Activated CD8-positive, alpha-beta T cell treated with anti-CD3 and anti-CD28 coated beads for 36 hours (primary cell): Measurements from ENCODE around the gene GSK3B. TPM values are rescaled to one million over a fixed set of nuclear protein-coding genes. Genes with fewer than 3 reads are reported as not detected.

ENCODE experiments used
- ATAC-seq: fragments of 200-7000 bp; cut with Tn5 transposase; one replicate; pipeline ENCODE4 v1.10.0; 2021; ENCODE audit warnings: mild to moderate bottlenecking, moderate library complexity
- CTCF ChIA-PET: fragments of 350-600 bp; sonication (Branson Sonifier 250); formaldehyde crosslinking; loops from one replicate; lab custom pipeline; 2021; ENCODE audit warnings: antibody characterized with exemption; lab: Charles Lee
- POLR2A ChIA-PET: fragments of 350-600 bp; sonication (Branson Sonifier 250); formaldehyde crosslinking; loops from one replicate; lab custom pipeline; 2021; ENCODE audit warnings: antibody characterized with exemption; lab: Charles Lee
- DNase-seq: peaks from one replicate; pipeline ENCODE4 v3.0.0-alpha.2; 2020
- H3K27ac Mint-ChIP-seq: one replicate; pipeline ENCODE4 v1.8.0; 2021; ENCODE audit warnings: mild to moderate bottlenecking, mixed read lengths
- H3K27me3 Mint-ChIP-seq: one replicate; pipeline ENCODE4 v1.8.0; 2021; ENCODE audit warnings: mixed read lengths
- H3K36me3 Mint-ChIP-seq: one replicate; pipeline ENCODE4 v1.8.0; 2021; ENCODE audit warnings: low read depth, mixed read lengths
- H3K4me1 Mint-ChIP-seq: one replicate; pipeline ENCODE4 v1.8.0; 2021; ENCODE audit warnings: low read depth, mixed read lengths
- H3K4me3 Mint-ChIP-seq: one replicate; pipeline ENCODE4 v1.8.0; 2021; ENCODE audit warnings: mild to moderate bottlenecking, moderate library complexity, mixed read lengths
- H3K9me3 Mint-ChIP-seq: one replicate; pipeline ENCODE4 v1.8.0; 2021; ENCODE audit warnings: mixed read lengths
- intact Hi-C: fragments of 100-400 bp; cut with micrococcal nuclease; formaldehyde crosslinking; loops from one replicate; pipeline ENCODE4 v1.10.0; 2022
- total RNA-seq, 2 experiments: library from RNA; stranded (reverse); gene quantifications; one replicate each; pipeline ENCODE4 v1.2.3, GENCODE V29; 2021
- TF ChIP-seq, protein P1 (sequence below): fragments of 200-600 bp; IDR thresholded peaks from one replicate; pipeline ENCODE4 v1.8.0; 2022; ENCODE audit warnings: antibody characterized with exemption, mild to moderate bottlenecking

The GSK3B gene
- total RNA-seq, 2 experiments from 2014 or later = 29.0 to 32.1 TPM

DNA sequence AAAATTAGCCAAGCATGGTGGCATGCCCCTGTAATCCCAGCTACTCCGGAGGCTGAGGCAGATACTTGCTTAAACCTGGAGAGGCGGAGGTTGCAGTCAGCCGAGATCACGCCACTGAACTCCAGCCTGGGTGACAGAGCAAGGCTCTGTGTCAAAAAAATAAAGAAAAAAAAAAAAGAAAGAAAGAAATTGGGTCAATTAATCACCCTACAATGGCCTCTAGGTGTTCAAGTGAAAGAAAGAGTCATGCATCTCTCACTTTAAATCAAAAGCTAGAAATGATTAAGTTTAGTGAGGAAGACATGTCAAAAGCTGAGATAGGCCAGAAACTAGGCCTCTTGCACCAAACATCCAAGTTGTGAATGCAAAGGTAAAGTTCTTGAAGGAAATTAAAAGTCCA, 44.9 kb upstream of the GSK3B start:
- no peaks in the 10 kb centered on the region for H3K36me3 Mint-ChIP-seq
- TF ChIP-seq, protein P1, sequence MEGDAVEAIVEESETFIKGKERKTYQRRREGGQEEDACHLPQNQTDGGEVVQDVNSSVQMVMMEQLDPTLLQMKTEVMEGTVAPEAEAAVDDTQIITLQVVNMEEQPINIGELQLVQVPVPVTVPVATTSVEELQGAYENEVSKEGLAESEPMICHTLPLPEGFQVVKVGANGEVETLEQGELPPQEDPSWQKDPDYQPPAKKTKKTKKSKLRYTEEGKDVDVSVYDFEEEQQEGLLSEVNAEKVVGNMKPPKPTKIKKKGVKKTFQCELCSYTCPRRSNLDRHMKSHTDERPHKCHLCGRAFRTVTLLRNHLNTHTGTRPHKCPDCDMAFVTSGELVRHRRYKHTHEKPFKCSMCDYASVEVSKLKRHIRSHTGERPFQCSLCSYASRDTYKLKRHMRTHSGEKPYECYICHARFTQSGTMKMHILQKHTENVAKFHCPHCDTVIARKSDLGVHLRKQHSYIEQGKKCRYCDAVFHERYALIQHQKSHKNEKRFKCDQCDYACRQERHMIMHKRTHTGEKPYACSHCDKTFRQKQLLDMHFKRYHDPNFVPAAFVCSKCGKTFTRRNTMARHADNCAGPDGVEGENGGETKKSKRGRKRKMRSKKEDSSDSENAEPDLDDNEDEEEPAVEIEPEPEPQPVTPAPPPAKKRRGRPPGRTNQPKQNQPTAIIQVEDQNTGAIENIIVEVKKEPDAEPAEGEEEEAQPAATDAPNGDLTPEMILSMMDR = no peak
- no peak overlapping the region for H3K4me3 Mint-ChIP-seq
- no peak overlapping the region for H3K27ac Mint-ChIP-seq
- H3K27me3 Mint-ChIP-seq = no peaks in the 10 kb centered on the region
- no peaks in the 10 kb centered on the region for H3K4me1 Mint-ChIP-seq
- ChIA-PET POLR2A (no interaction called here), CTCF (interaction anchor here (0.8 to 1.2 kb wide), 2 partner anchors 13 to 247 kb away, joined by 3 to 4 read pairs; no protein-coding TSS in a partner anchor)
- intact Hi-C loops = no loop called here
- DNase-seq = no peak
- H3K9me3 Mint-ChIP-seq = no peaks in the 10 kb centered on the region
- ATAC-seq = no peak

DNA sequence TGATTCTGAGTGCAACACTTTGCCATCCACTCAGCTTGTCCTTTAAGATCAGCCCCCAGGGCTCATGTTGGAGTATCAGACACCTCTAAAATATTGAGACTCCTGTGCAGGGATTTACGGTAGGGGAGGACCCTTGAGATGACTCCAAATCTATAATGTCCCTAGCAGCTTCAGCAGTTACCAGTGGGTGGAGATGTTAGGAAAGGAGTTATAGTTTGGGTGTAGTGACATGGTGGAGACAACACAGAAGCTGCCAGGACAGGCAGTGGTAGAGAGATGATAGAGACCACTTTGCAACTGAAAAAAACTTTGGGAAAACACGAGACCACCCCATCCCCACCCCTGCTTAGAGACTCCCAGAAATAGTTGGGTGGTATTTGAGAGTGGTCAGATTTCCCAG, 43.3 kb upstream of the GSK3B start:
- Mint-ChIP-seq H3K9me3 (no peaks in the 10 kb centered on the region), H3K27ac (no peak overlapping the region), H3K36me3 (no peaks in the 10 kb centered on the region), H3K4me1 (no peaks in the 10 kb centered on the region), H3K27me3 (no peaks in the 10 kb centered on the region), H3K4me3 (no peak overlapping the region)
- CTCF ChIA-PET = interaction anchor here (1.0 to 1.1 kb wide), 2 partner anchors 10 to 32 kb away, joined by 3 read pairs; no protein-coding TSS in a partner anchor
- TF ChIP-seq, protein P1 = no peak
- DNase-seq (no peak), ATAC-seq (no peak)
- POLR2A ChIA-PET = no interaction called here
- intact Hi-C loops = no loop called here

DNA sequence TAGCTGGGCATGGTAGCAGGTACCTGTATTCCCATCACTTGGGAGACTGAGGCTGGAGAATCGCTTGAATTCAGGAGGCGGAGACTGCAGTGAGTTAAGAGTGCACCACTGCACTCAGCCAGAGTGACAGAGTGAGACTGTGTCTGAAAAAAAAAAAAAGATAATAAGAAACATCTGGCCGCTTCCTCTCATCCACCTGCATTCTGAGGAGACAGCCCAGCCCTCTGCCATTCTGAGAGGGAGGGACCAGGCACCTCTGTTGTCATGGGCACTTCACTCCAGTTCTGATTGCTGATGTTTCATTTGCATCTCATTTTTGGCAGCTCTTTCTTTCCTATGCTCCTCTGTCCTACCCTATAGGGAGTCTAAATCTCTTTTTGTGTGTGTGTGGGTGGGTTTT, 36.4 kb upstream of the GSK3B start:
- no peak for ATAC-seq
- POLR2A ChIA-PET = no interaction called here
- CTCF ChIA-PET = interaction anchor here (0.6 kb wide), 1 partner anchor 209 kb away, joined by 3 read pairs; no protein-coding TSS in a partner anchor

DNA sequence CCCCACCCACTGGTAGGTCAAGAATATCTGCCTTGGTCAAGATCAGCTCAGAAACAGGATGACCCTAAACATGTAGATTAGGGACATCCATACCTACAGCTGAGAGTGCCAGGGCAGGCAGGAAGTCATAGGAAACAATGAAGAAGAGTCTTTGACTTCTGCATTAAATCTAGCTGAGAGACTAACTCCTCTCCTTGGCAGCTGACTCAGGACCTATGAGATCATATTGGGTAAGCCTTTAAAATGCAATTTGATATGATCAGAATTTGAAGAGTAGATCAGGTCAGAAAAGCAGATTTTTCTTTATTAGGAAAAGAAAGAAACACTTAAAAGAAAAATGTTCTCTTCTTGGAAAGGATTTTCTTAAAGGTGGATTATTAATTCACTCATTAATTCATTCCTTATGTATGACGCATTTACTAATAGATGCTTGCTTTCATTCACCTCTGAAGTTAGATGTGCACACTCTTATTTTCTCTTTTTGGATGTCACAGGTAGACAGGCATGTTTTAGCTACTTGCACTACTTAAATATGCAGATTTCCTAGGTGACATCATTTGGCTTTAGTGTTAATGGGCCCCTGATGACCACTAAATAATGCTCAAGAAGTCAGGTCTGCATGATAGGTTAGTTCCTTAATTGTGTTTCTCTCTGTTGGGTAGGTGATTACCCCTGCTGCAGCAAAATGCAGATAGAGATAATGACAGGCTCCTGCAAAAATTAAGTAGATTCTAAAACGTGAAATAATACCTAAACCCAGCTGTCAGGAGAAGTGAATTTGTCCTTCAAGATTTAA, 35.7 kb upstream of the GSK3B start:
- Mint-ChIP-seq H3K4me3 (no peak overlapping the region), H3K4me1 (no peaks in the 10 kb centered on the region), H3K27ac (no peak overlapping the region), H3K9me3 (no peaks in the 10 kb centered on the region), H3K36me3 (no peaks in the 10 kb centered on the region), H3K27me3 (no peaks in the 10 kb centered on the region)
- TF ChIP-seq, protein P1 = no peak
- POLR2A ChIA-PET = no interaction called here
- DNase-seq (no peak), ATAC-seq (no peak)
- intact Hi-C loops = no loop called here
- CTCF ChIA-PET = interaction anchor here (0.6 kb wide), 1 partner anchor 208 kb away, joined by 3 read pairs; no protein-coding TSS in a partner anchor

More for the DNA sequence above, 36.4 kb upstream of the GSK3B start:
- no peak overlapping the region for H3K4me3 Mint-ChIP-seq
- TF ChIP-seq, protein P1 = no peak
- H3K27ac Mint-ChIP-seq = no peak overlapping the region
- intact Hi-C loops = no loop called here
- no peaks in the 10 kb centered on the region for H3K36me3 Mint-ChIP-seq
- H3K9me3 Mint-ChIP-seq = no peaks in the 10 kb centered on the region
- no peaks in the 10 kb centered on the region for H3K4me1 Mint-ChIP-seq
- H3K27me3 Mint-ChIP-seq = no peaks in the 10 kb centered on the region
- no peak for DNase-seq

DNA sequence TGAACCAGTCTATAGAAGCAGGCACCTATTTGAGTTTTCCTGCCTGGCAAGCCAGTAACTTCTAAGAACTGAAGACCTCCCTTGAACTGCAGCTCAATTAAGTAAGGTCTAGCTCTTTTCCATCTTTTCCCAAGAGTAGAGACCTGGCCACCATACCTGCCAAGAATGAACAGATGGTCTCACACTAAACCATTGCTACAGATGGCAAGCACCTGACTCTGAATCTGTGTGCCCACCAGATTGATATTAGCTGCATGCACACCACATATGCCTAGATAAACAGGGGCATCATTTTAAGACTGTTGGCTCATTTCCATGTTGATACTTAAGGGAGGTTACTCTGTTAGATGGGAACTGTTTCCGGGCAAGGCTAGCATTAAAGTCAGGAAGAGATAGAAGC, 34.8 kb upstream of the GSK3B start:
- Mint-ChIP-seq H3K4me1 (no peaks in the 10 kb centered on the region), H3K9me3 (no peaks in the 10 kb centered on the region), H3K27me3 (no peaks in the 10 kb centered on the region), H3K27ac (no peak overlapping the region), H3K4me3 (no peak overlapping the region), H3K36me3 (no peaks in the 10 kb centered on the region)
- DNase-seq (no peak), ATAC-seq (no peak)
- intact Hi-C loops = no loop called here
- TF ChIP-seq, protein P1 = no peak
- ChIA-PET POLR2A (no interaction called here), CTCF (no interaction called here)
